Endothelial cell of umbilical vein (primary cell): ENCODE measurements around the gene ZNF12. TPM values are rescaled to one million over a fixed set of nuclear protein-coding genes. Genes with fewer than 3 reads are reported as not detected.

ENCODE experiments used
- BruUV-seq: library from RNA; stranded (reverse); fragments of 400-500 nt; replicated peaks from 2 replicates; lab custom pipeline; 2021; lab: Mats Ljungman, UMichigan
- CTCF ChIA-PET: fragments of 300-600, 350-600 bp; sonication (Branson Sonifier 250); formaldehyde crosslinking; loops from one replicate; lab custom pipeline; 2021; ENCODE audit warnings: antibody characterized with exemption, inconsistent platforms; lab: Charles Lee
- POLR2A ChIA-PET: fragments of 300-600, 350-600 bp; sonication (Branson Sonifier 250); formaldehyde crosslinking; loops from one replicate; lab custom pipeline; 2021; ENCODE audit warnings: antibody characterized with exemption, inconsistent platforms; lab: Charles Lee
- DNase-seq: peaks from one replicate; pipeline ENCODE4 v3.0.0-alpha.2; 2011; ENCODE audit warnings: low read depth, low spot score
- FAIRE-seq: peaks from 2 replicates; lab custom pipeline; 2011; peaks lifted over from hg19 to GRCh38; lab: Jason Lieb, UNC
- H2AFZ ChIP-seq: 2 replicates; pipeline ENCODE4 v1.6.0; 2012; ENCODE audit warnings: low read depth, low read length, control low read depth, inconsistent platforms
- H3K27ac ChIP-seq: 2 replicates; pipeline ENCODE4 v1.5.1; 2011; ENCODE audit warnings: low read depth, mild to moderate bottlenecking, control low read depth, low read length, moderate library complexity; ENCODE audit not compliant: insufficient read depth
- H3K27me3 ChIP-seq, 2 experiments: 2 replicates each; pipeline versions ENCODE4 v1.6.0 to v1.6.1; 2011; ENCODE audit warnings: low read length in 2 of 2, mixed read lengths in 1 of 2; ENCODE audit not compliant: control insufficient read depth in 2 of 2, insufficient read depth in 2 of 2
- H3K36me3 ChIP-seq, 2 experiments: 2 replicates in 1 of 2; 3 replicates in 1 of 2; pipeline ENCODE4 v1.5.1; 2011; ENCODE audit warnings: low read length in 2 of 2, mild to moderate bottlenecking in 1 of 2, moderate library complexity in 1 of 2; ENCODE audit not compliant: control insufficient read depth in 2 of 2, insufficient read depth in 2 of 2; ENCODE audit errors: extremely low read depth in 1 of 2
- H3K4me1 ChIP-seq: 3 replicates; pipeline ENCODE4 v1.5.1; 2011; ENCODE audit warnings: mild to moderate bottlenecking, low read length; ENCODE audit not compliant: control insufficient read depth, insufficient read depth; ENCODE audit errors: extremely low read depth
- H3K4me2 ChIP-seq: 2 replicates; pipeline ENCODE4 v1.6.1; 2011; ENCODE audit warnings: low read length, control low read depth, mixed read lengths; ENCODE audit not compliant: insufficient read depth
- H3K4me3 ChIP-seq, 3 experiments: fragments of 200-600 bp in 1 of 3; sonication (generic), shearing (Covaris generic) in 1 of 3; replicated peaks in 1 of 3; 2 replicates each; pipeline ENCODE4 v1.5.1; 2011 to 2016; ENCODE audit warnings: control low read depth in 3 of 3, low read length in 3 of 3, mild to moderate bottlenecking in 2 of 3, inconsistent platforms in 1 of 3, low read depth in 1 of 3, moderate library complexity in 1 of 3; ENCODE audit not compliant: insufficient read depth in 1 of 3
- H3K79me2 ChIP-seq: 2 replicates; pipeline ENCODE4 v1.6.0; 2012; ENCODE audit warnings: low read length, inconsistent platforms; ENCODE audit not compliant: control insufficient read depth, insufficient read depth
- H3K9ac ChIP-seq: replicated peaks from 2 replicates; pipeline ENCODE3; 2011; ENCODE audit warnings: low read length, control low read depth; ENCODE audit not compliant: insufficient read depth; ENCODE audit errors: extremely low read depth
- H3K9me1 ChIP-seq: replicated peaks from 3 replicates; pipeline ENCODE4 v1.6.0; 2011; ENCODE audit warnings: mild to moderate bottlenecking, low read length; ENCODE audit not compliant: control insufficient read depth, insufficient read depth; ENCODE audit errors: extremely low read depth
- H3K9me3 ChIP-seq: replicated peaks from 2 replicates; pipeline ENCODE4 v1.5.1; 2012; ENCODE audit warnings: low read length, inconsistent platforms; ENCODE audit not compliant: control insufficient read depth, insufficient read depth
- H4K20me1 ChIP-seq: replicated peaks from 2 replicates; pipeline ENCODE3; 2011; ENCODE audit warnings: mild to moderate bottlenecking, low read length; ENCODE audit not compliant: control insufficient read depth, insufficient read depth; ENCODE audit errors: extremely low read depth
- CTCF ChIP-seq, 2 donors: IDR thresholded peaks; 1 replicate in 1 of 2; 2 replicates in 1 of 2; pipeline ENCODE4 v1.5.1; 2011; ENCODE audit warnings: low read length in 2 of 2, mild to moderate bottlenecking in 2 of 2, moderate library complexity in 2 of 2, control low read depth in 1 of 2, inconsistent platforms in 1 of 2, low read depth in 1 of 2; ENCODE audit not compliant: insufficient read depth in 1 of 2; ENCODE audit errors: extremely low read depth in 1 of 2
- EZH2 ChIP-seq: IDR thresholded peaks from 2 replicates; pipeline ENCODE4 v1.6.1; 2012; ENCODE audit warnings: borderline replicate concordance, low read depth, mild to moderate bottlenecking, moderate library complexity, low read length, inconsistent platforms; ENCODE audit not compliant: severe bottlenecking
- FOS ChIP-seq: IDR thresholded peaks from 2 replicates; pipeline ENCODE4 v1.6.1; 2011; ENCODE audit warnings: mild to moderate bottlenecking, low read length, moderate library complexity, borderline replicate concordance; ENCODE audit not compliant: insufficient read depth
- GATA2 ChIP-seq: IDR thresholded peaks from 2 replicates; pipeline ENCODE4 v1.7.0; 2011; ENCODE audit warnings: low read depth, mild to moderate bottlenecking, moderate library complexity, mixed read lengths, low read length; ENCODE audit not compliant: insufficient read length, insufficient read depth
- JUN ChIP-seq: IDR thresholded peaks from 2 replicates; pipeline ENCODE4 v1.6.1; 2011; ENCODE audit warnings: borderline replicate concordance, low read depth; ENCODE audit not compliant: insufficient read length, insufficient read depth
- MAX ChIP-seq: IDR thresholded peaks from 2 replicates; pipeline ENCODE4 v1.6.1; 2011; ENCODE audit not compliant: insufficient read depth, insufficient read length
- MYC ChIP-seq: IDR thresholded peaks from one replicate; pipeline ENCODE4 v1.6.1; 2011; ENCODE audit warnings: mild to moderate bottlenecking, low read depth, low read length
- POLR2A ChIP-seq: IDR thresholded peaks from 2 replicates; pipeline ENCODE4 v1.6.1; 2012; ENCODE audit warnings: low read depth, mild to moderate bottlenecking, control low read depth, low read length
- POLR2AphosphoS5 ChIP-seq: IDR thresholded peaks from 2 replicates; pipeline ENCODE4 v1.6.1; 2012; ENCODE audit warnings: low read depth, mild to moderate bottlenecking, control low read depth, low read length, moderate library complexity; ENCODE audit not compliant: insufficient read depth
- dilution Hi-C: fragments of 300-500 bp; cut with MboI; formaldehyde crosslinking; loops from one replicate; pipeline ENCODE4 v1.15.0; 2019; ENCODE audit warnings: low sequenced_read_pairs; ENCODE audit not compliant: extremely low pct_ligation_motif_present
- intact Hi-C: fragments of 100-400 bp; cut with micrococcal nuclease; formaldehyde crosslinking; loops from one replicate; pipeline ENCODE4 v1.10.0; 2022
- polyA plus RNA-seq, 4 experiments: library from polyadenylated mRNA; depleted of rRNA in 3 of 4; stranded (reverse) in 3 of 4; unstranded in 1 of 4; fragments of >200 nt; gene quantifications; 2 replicates each; pipeline versions ENCODE4 v1.2.1 to v1.2.3, GENCODE V29; 2011 to 2012; ENCODE audit warnings: missing spikeins in 1 of 4
- total RNA-seq: library from RNA; stranded (reverse); gene quantifications from 2 replicates; pipeline ENCODE4 v1.2.3, GENCODE V29; 2021

Gene ZNF12
- total and polyA plus RNA-seq, 2 donors (not counting 3 experiments of a cell fraction or from before 2014, with no cell fraction given), result 5.0 to 13.4 TPM

DNA sequence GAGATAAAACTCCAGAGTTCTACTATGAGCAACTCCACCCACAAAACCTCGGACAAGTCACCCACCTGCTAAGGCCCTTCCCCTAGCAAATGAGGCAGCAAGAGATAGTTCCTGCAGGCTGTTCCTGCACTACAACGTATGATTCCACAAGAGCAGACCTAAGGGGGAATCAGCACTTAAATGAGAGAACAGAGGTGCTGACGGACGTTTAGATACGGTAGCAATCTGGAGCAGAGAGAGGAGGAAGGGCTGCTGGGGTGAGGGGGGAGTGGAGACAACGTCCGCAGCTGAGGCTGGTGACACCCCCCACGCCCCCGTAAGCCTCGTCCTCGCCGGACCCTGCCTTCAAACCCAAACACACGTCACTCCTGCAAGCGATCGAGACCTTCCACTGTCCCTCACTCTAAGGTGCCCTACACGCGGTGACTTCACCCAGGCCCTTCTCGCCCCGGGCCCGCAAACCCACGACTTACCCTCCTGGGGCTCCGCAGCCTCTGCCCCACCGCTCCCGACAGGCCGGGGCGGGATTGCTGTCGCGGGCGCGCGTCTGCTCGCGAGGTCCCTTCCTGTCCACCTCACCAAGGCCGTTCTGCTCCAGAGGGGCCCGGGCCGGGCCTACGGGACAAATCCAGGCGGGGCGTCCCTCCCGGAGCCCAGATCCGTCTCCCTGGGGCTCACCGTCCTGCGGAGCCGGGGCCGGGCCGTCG lies 635 bp downstream of the ZNF12 start:
- H3K27ac ChIP-seq, result peak overlapping the region; percentile 87
- H3K9me3 ChIP-seq, result no peaks in the 10 kb centered on the region
- ChIA-PET POLR2A (no interaction called here), CTCF (no interaction called here)
- no peaks in the 10 kb centered on the region for H3K9me1 ChIP-seq
- H3K4me1 ChIP-seq, result peaks cover 12% of the 10 kb centered on the region
- peaks cover 48% of the 10 kb centered on the region for H3K79me2 ChIP-seq
- no peaks in the 10 kb centered on the region for H3K27me3 ChIP-seq
- peak; percentile 62 for FAIRE-seq
- intact Hi-C loops (loop anchor here (5.0 kb wide), 3 partner anchors 39 to 129 kb away; partner anchors contain the start of genes INTS15 and ZDHHC4), dilution Hi-C loops (no loop called here)
- peak overlapping the region; percentile 69 to 76 (median 70) for H3K4me3 ChIP-seq
- no TSS peak for BruUV-seq
- no peaks in the 10 kb centered on the region for H4K20me1 ChIP-seq
- TF ChIP-seq POLR2A, result no peak
- TF ChIP-seq JUN, result no peak
- TF ChIP-seq MYC, result no peak
- TF ChIP-seq CTCF (IDR thresholded peaks at IDR 0.05; ENCODE audit: extremely low read depth in 1 of 2, insufficient read depth in 1 of 2, low read depth in 1 of 2, low read length in 2 of 2), result no peak
- no peak for TF ChIP-seq GATA2
- TF ChIP-seq FOS, result no peak
- no peak for TF ChIP-seq POLR2AphosphoS5
- TF ChIP-seq EZH2, result no peak
- TF ChIP-seq MAX, result no peak
- H3K9ac ChIP-seq, result peak overlapping the region; percentile 94
- peak; percentile 57 for DNase-seq
- peaks cover 12 to 13% of the 10 kb centered on the region in 2 experiments for H3K36me3 ChIP-seq
- peak overlapping the region; percentile 99 for H2AFZ ChIP-seq
- H3K4me2 ChIP-seq, result peak overlapping the region; percentile 76
